Activated CD4-positive, alpha-beta T cell treated with anti-CD3 and anti-CD28 coated beads, Interleukin-2, amount 50 U/mL, for 4 hours (primary cell): ENCODE data around the gene PLAAT1.

Experiments used
- DNase-seq, 2 experiments: peaks; one replicate each; pipeline ENCODE4 v3.0.0-alpha.2; 2020

Gene PLAAT1

GRCh38 chr3:193253986-193254660 lies 13.1 kb downstream of the PLAAT1 start:
- DNase-seq: no peak

DNA sequence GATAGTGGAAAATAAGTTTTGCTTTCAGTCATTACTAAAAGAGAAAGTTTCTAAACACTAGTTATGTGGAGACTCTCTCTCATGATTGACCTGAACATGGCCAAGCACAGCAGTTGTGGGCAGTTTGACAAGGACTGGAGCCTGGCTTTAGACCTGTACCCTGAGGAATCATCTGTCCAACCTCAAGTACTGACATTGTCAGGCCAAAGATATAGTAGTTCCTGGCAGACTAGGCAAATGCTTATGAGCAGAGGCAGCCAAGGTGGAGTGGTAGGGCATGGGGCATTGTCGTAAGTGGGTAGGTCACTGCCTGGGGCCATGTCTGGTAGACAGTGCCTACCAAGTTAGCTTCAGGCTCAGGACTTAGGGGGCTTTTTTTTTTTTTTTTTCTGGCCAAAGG lies 20.9 kb downstream of the PLAAT1 start:
- no peak for DNase-seq

DNA sequence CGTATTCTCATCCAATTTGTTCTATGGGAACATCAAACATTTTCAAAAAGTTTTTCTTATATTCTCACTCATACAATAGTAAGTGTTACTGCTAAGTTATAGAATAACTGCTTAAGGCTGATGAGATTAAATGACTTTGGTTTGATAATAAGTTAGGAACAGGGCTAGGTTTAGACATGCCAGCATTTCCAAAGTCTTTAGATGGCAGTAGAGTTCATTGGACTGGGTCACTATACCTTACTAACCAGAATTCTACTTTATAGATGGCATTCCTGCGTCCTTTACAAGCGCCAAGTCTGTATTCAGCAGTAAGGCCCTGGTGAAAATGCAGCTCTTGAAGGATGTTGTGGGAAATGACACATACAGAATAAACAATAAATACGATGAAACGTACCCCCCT lies 21.7 kb downstream of the PLAAT1 start:
- no peak for DNase-seq

GRCh38 chr3:193269343-193270028 lies 28.5 kb downstream of the PLAAT1 start:
- DNase-seq: no peak

DNA sequence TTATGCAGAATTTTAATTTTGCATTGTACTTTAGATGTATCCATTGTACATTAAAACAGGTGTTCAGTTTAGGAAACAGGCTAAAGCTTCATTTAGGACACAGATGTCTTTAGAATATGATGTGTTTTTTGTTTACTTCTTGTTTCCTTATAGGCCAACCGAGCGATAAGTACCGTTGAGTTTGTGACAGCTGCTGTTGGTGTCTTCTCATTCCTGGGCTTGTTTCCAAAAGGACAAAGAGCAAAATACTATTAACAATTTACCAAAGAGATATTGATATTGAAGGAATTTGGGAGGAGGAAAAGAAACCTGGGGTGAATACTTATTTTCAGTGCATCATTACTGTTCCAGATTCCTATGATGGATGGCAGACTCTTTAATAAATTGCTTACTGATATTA lies 29.4 kb downstream of the PLAAT1 start:
- no peak for DNase-seq

- DNase-seq: no peak
Measured at GRCh38 chr3:193271101-193271840, 30.2 kb downstream of the PLAAT1 start.

DNA sequence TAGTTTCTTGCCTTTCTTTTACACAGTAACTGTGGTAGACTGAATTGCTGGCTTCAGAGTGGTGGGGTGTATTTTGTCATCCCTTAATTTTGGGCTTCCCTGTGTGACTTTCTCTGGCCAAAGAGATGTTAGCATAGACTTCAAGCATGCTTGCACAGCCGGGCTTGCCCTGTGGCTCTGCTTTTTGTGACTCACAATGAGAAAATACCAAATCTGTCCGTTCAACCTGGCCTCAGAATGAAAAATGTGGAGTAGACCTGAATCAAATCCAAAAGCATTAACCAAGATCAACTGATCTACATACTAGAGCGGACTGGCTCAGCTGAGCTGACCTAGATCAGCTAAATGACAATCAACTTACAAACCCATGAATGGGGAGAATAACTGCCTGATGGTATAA lies 51.4 kb downstream of the PLAAT1 start:
- no peak for DNase-seq

GRCh38 chr3:193295985-193296384 lies 55.0 kb downstream of the PLAAT1 start:
- no peak for DNase-seq

GRCh38 chr3:193297421-193297820 lies 56.4 kb downstream of the PLAAT1 start:
- DNase-seq: no peak

DNA sequence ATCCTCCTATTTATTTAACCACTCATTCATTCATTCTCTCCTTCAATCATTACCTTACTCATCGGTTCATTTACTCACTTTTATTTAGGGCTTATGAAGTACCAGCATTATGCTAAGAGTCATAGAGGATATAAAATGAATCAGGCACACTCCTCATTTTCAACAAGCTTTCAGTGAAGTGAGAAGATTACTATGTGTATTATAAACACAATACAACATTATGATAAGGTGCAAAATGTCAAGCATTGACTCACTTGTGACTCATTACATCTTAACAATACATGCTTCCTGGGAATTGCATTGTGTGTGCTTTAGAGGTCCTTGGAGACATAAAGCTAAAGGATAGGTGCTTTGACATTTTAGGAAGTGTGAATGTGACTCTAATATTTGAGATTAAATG lies 60.4 kb downstream of the PLAAT1 start:
- no peak for DNase-seq

- no peak for DNase-seq
Measured at GRCh38 chr3:193305356-193305755, 64.3 kb downstream of the PLAAT1 start.

GRCh38 chr3:193310914-193311723 lies 70.1 kb downstream of the PLAAT1 start:
- no peak for DNase-seq

DNA sequence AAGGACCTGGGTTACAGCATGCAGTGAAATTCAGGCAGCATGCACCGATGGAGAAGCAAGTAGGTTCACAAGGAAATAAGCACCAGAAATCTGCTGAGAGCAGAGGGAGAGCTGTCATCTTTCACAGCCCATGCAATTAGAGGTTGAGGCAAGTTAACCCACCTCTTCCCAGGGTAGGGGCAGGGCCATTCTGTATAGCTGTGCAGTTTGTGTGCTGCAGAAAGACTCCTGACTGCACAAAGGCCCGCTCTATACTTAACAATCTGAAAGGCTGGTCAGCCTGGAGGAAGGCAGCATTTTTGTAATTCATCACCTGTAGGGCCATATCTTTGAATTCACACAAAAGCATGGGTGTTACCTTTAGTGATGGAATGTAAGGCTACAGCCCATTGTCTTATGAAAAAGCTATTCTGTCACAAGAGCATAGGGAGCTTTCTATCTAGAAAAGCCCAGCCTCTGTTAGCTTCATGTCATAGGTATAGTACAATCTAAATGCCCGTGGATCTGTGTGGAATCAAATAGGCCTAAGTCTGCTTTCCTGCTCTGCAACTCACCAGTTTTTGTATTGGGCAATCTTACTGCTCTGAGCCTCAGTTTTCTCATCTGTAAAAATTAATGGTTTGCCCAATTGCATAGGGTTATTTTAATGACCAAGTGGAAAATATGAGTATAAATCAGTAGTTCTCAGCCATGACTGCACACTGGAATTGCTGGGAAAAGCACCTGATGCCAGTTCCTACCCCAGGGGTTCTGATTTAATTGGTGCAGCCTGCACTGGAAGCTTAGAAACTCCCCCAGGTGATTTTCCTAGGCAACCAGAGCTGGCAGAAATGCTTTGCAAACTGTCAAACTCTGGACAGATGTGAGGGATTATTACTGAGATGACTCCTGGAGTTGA lies 72.3 kb downstream of the PLAAT1 start:
- DNase-seq: no peak

DNA sequence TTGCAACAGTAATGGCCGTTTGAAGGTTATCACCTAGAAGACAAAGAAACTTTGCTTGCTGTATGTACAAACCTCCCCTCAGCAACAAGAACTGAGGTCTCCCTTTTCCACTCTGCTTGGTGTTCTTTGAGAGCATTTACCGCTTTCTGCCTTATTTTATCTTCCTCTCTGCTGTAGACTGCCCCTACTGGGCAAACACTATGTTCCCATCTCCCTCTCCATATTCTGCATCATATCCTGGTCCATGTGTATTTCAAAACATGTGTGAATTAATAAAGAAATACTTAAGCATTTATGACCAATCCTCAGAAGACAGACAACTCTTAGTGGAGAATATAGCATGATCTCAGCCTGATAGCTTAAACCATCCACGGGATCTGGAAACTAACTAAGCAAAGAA lies 73.1 kb downstream of the PLAAT1 start:
- no peak for DNase-seq

GRCh38 chr3:193317682-193318300 lies 76.8 kb downstream of the PLAAT1 start:
- DNase-seq: no peak
